ENCODE measurements around the gene RIIAD1.
"Not testable (repeated sequence)": the region's sequence is repeated elsewhere in the genome, so short reads cannot be mapped to it uniquely, and the experiment has no call there.

RIIAD1 gene

GRCh38 chr1:151737026-151737425 is 15.7 kb downstream of the RIIAD1 start:
- DNase-seq (ENCODE audit: low spot score): no peak

GRCh38 chr1:151737479-151737878 is 16.2 kb downstream of the RIIAD1 start:
- no peak for DNase-seq (ENCODE audit: low spot score)

GRCh38 chr1:151739590-151740355 is 18.5 kb downstream of the RIIAD1 start:
- no peak for DNase-seq (ENCODE audit: low spot score)

GRCh38 chr1:151741516-151741915 is 20.2 kb downstream of the RIIAD1 start:
- DNase-seq (ENCODE audit: low spot score): no peak

GRCh38 chr1:151756291-151756690 is 35.0 kb downstream of the RIIAD1 start:
- DNase-seq (ENCODE audit: low spot score): peak; percentile 45

- DNase-seq (ENCODE audit: low spot score): no peak
Observed at GRCh38 chr1:151759241-151759640, 37.9 kb downstream of the RIIAD1 start.

GRCh38 chr1:151760597-151761385 is 39.5 kb downstream of the RIIAD1 start:
- no peak for DNase-seq (ENCODE audit: low spot score)

GRCh38 chr1:151762941-151763921 is 41.9 kb downstream of the RIIAD1 start, which contains the start of gene MRPL9:
Gene MRPL9 (minus strand): TSS chr1:151763496. CDS start chr1:151763479, 17 bp downstream.
- DNase-seq (ENCODE audit: low spot score): peak; percentile 97

GRCh38 chr1:151763990-151764389 is 42.7 kb downstream of the RIIAD1 start:
- DNase-seq (ENCODE audit: low spot score): peak; percentile 16

GRCh38 chr1:151768351-151769066 is 47.2 kb downstream of the RIIAD1 start:
- DNase-seq (ENCODE audit: low spot score): not testable (repeated sequence)

GRCh38 chr1:151769270-151769669 is 47.9 kb downstream of the RIIAD1 start:
- not testable (repeated sequence) for DNase-seq (ENCODE audit: low spot score)

GRCh38 chr1:151773702-151774101 is 52.4 kb downstream of the RIIAD1 start:
- DNase-seq (ENCODE audit: low spot score): no peak

GRCh38 chr1:151774256-151774922 is 53.1 kb downstream of the RIIAD1 start:
- DNase-seq (ENCODE audit: low spot score): no peak

GRCh38 chr1:151775894-151776664 is 54.8 kb downstream of the RIIAD1 start:
- no peak for DNase-seq (ENCODE audit: low spot score)

- DNase-seq (ENCODE audit: low spot score): no peak
Observed at GRCh38 chr1:151776665-151777062, 55.3 kb downstream of the RIIAD1 start.

- no peak for DNase-seq (ENCODE audit: low spot score)
Observed at GRCh38 chr1:151777317-151777716, 56.0 kb downstream of the RIIAD1 start.
